NCI-H187 treated with DMSO at 0.1 percent for 48 hours (cell line): Measurements from ENCODE around the gene IL17REL.
"Not testable (repeated sequence)": the region's sequence is repeated elsewhere in the genome, so short reads cannot be mapped to it uniquely, and the experiment has no call there.

ENCODE experiments used
- DNase-seq: peaks from one replicate; lab custom pipeline; 2025; lab: John Stamatoyannopoulos, UW

The IL17REL gene

DNA sequence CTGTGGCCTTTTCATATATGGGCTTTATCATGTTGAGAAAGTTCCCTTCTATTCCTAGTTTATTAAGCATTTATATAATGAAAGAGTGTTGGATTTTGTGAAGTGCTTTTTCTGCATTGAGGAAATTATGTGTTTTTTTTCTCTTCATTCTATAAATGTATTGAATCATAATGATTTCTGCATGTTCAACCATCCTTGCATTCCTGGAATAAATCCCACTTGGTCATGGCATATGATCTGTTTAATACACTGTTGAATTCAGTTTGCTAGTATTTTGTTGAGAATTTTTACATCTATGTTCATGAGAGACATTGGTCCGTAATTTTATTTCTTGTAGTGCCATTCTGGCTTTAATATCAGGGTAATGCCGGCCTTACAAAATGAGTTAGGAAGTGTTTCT is 26.2 kb downstream of the IL17REL start:
- no peak for DNase-seq

DNA sequence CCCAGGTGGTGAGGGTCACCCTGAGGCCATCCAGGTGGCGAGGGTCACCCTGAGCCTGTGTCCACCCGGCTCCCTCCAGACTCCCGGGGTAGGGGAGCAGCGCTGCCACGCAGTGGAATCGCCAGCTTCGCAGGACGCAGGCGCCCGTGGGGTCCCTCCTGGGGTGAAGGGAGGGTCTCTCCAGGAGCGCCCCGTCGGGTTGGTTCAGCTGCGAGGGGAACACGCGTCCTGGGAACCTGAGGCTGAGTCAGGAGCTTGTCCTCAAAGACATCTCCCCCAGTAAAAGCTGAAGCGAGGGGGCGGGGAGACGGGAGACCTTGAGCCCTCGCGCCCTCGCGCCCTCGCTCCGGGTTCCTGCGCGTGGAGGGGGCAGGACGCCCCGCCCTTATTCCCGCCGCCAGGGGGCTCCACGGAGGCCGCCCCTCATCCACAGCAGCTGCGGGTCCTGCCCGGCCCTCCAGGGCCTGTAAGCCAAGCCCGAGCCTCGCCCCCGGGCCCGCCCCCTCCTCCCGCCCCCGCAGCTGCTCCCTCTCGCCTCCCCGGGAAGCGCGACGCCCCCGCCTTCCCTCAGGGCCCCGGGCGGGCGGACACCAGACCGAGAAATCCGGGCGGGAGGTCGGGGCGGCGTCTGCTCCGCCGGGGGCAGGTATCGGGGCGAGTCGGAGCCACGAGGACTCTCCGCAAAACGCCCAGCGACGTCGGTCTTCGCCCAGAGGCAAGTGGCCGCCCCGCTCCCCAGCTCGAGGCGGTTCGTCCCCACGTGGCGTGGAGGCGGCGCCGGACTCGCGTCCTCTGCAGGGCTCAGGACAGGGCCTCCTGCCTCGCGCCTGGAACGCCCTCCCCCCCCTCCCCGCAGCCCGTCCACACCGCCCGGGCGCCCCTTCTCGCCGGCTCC is 29.2 kb downstream of the IL17REL start:
- no peak for DNase-seq

DNA sequence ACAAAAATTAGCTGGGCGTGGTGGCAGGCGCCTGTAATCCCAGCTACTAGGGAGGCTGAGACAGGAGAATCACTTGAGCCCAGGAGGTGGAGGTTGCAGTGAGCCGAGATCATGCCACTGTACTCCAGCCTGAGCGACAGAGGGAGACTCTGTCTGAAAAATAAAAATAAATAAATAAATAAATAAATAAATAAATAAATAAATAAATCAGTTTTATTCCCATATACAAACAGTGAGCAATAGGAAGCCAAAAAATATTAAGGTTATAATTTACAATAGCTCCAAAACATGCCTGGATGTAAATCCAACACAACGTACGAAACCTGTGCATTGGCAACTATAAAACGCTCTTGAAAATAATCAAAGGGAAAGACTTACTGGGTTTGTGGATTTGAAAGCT is 30.8 kb downstream of the IL17REL start:
- not testable (repeated sequence) for DNase-seq

DNA sequence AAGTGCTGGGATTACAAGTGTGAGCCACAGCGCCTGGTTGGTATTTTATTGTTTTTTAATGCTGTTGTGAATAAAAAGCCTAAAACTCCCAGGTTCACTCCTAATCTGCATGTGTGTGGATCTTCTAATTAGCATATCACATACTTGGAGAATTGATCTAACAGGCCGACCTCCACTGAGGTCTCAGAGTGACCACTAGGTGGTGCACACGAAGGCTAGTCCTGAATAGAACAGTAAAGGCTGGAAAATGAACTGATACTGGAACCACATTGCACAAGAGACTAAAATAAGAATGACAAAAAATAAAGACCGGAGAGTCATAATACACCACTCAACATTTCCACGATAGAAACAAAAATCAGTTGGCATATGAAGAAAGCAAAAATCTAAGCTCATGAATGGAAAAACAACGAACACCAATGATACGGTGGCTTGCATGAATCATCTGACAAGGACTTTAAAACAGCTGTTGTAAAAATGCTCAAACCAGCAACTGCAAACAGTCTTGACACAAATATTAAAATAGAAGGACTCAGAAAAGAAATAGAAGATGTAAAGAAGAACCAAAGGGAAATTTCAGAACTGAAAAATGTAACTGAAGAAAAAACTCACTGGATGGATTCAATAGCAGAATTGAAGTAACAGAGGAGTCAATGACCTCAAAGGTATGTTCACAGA is 32.8 kb downstream of the IL17REL start:
- DNase-seq: no peak

DNA sequence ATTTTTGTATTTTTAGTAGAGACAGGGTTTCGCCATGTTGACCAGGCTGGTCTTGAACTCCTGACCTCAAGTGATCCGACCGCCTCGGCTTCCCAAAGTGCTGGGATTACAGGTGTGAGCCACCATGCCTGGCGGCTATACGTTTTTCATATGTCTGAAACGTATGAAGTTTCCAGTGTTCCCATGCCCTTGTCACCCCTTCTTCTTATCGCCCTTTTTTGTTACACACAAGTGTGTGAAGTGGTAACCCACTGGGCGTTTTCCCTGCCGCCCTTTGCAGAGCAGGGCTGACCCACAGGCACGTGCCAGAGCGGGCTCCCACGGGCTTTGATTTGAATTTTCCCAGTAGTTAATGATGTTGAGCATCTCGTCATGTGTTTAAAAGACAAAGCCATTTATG is 35.0 kb downstream of the IL17REL start:
- no peak for DNase-seq

DNA sequence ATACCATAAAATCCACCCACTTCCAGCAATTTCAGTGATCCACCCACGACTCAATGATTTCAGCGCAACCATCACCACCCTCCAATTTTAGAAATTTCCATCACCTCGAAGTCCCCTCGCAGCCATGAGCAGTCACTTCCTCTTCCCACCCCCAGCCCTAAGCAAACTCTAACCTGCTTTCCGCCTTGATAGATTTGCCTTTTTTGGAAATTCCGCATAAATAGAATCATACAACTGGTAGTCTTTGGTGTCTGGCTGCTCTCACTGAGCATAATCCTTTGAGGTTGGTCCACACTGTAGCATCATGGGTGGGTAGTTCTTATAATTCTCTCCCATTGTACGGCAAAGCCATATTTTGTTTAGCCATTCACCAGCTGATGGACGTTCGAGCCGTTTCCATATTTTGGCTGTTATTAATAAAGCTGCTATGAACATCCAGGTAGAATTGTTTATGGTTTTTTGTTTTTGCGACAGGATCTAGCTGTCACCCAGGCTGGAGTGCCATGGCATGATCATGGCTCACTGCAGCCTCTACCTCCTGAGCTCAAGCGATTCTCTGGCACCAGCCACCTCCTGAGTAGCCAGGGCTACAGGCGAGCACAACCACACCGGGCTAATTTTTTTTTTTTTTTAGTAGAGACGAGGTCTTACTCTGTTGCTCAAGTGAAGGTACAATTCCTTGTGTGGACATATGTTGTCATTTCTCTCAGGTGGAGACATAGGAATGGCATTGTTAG is 36.0 kb downstream of the IL17REL start:
- no peak for DNase-seq

DNA sequence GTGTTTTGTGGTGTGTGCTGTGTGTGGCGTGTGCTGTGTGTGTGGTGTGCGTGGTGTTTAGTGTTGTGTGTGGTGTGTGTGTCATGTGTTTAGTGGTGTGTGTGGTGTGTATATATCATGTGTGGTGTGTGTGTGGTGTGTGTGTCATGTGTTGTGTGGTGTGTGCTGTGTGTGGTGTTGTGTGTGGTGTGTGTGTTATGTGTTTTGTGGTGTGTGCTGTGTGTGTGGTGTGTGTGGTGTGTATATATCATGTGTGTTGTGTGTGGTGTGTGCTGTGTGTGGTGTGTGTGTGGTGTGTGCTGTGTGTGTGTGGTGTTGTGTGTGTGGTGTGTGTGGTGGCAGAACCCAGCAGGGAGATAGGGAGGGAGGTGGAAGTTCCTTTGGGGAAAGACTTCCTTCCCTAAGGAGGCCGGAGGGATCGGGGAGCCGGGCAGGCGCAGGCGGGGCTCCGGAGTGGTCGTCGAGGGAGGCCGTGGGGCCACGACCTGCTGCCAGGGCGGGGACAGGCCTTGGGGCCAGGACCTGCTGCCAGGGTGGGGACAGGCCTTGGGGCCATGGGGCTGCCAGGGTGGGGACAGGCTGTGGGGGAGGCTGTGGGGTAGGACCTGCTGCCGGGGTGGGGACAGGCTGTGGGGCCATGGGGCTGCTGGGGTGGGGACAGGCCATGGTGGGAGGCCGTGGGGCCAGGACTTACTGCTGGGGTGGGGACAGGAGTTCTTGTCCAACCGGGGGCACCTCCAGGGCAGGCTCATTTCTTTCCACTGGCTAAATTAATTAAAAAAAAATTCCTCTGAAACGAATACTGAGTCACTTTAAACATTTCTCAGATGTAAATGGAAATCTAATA is 36.8 kb downstream of the IL17REL start:
- DNase-seq: no peak

DNA sequence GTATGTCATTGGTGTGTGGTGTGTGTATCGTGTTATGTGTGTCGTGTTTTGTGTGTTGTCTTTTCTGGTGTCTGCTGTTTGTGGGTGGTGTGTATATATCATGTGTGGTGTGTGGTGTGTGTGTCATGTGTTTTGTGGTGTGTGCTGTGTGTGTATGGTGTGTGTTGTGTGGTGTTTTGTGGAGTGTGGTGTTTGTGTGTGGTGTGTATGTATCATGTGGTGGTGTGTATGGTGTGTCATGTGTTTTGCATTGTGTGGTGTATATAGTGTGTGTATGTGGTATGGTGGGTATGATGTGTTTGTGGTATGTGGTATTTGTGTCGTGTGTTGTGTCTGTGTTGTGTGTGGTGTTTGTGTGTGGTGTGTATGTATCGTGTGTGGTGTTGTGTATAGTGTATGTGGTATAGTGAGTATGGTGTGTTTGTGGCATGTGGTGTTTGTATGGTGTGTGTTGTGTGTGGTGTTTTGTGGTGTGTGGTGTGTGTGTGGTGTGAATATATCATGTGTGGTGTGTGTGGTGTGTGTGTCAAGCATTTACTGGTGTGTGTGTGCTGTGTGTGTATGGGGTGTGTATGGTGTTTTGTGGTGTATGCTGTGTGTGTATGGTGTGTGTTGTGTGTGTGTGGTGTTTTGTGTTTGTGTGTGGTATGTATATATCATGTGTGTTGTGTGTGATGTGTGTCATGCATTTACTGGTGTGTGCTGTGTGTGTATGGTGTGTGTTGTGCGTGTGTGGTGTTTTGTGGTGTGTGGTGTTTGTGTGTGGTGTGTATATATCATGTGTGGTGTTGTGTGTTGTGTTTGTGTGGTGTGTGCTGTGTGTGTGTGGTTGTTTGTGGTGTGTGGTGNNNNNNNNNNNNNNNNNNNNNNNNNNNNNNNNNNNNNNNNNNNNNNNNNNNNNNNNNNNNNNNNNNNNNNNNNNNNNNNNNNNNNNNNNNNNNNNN is 39.3 kb downstream of the IL17REL start:
- no peak for DNase-seq

DNA sequence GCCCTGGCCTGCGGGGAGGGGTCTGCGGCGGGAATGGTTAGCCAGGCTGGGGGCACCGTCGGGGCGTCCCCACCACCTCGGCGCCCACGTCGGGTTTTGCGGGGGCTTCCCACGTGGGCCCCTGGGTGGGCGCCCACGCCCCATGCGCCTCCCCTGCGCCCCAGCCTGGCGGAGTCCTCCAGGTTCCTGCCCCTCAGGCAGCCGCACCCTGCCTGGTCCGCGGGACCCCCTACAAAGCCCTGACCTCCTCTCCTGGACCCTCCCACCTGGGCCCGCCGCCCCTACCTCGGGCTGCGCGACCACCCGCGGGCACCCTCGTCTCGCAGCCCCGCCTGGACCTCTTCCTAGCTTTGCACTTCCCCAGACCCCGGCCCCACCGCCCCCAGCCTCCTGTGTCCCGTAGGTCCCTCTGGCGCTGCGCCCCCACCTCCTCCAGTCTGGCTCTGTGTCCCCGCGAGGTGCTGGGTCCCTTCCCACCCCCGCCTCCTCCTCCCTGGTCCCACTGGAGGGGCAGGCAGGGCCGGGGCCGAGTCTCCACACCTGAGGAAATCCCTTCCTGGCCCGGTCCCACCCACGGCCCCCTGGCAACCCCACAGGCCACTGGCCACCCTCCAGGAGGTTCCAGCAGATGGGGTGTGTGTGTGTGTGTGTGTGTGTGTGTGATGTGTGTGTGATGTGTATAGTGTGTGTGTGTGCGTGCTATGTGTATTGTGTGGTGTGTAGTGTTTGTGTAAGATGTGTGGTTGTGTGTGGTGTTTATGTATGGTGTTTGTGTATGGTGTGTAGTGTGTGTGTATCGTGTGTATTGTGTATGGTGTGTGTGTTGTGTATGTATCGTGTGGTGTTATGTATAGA is 40.2 kb downstream of the IL17REL start:
- no peak for DNase-seq

DNA sequence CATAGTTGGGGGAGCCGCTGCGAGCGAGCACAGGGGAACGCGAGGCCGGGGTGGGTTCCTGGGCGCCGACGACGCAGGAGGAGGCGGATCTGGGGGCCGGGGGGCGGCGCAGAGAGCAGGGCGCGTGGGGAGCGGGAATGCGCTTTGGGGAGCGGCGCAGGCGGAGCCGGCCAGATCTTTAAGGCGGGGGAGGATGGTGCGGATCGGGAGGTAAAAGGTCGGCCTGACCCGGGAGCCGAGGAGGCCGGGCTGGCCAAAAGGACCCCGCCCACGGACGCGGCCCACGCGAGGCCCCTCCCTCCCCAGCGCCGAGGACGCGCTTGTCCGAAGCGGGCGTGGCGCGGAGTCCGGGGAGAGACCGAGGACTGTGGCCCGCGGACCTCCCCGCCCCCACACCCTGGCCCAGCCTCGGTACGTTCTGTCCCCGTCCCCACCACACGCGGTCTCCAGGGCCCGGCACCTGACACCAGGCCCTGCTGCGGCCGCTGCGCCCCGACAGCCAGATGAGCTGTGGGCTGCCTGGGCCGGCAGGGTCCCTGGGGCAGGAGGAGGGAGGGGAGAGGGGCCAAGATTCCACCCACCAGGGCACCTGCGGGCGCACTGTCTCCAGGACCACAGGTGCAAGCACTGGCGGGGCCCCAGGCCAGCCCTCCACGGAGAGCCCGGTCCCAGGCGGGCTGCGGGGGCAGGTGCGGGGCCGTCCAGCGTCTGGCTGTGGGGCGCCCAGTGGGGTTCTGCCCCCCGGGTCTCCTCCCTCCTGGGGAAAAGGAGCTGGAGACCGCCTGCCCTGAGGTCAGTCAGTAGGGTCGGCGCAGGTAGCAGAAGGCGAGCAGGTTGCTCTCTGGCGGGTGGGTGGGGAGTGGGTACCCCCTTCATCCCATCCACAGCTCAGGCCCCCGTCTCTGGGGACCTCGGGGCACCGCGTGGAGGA is 41.1 kb downstream of the IL17REL start:
- no peak for DNase-seq

DNA sequence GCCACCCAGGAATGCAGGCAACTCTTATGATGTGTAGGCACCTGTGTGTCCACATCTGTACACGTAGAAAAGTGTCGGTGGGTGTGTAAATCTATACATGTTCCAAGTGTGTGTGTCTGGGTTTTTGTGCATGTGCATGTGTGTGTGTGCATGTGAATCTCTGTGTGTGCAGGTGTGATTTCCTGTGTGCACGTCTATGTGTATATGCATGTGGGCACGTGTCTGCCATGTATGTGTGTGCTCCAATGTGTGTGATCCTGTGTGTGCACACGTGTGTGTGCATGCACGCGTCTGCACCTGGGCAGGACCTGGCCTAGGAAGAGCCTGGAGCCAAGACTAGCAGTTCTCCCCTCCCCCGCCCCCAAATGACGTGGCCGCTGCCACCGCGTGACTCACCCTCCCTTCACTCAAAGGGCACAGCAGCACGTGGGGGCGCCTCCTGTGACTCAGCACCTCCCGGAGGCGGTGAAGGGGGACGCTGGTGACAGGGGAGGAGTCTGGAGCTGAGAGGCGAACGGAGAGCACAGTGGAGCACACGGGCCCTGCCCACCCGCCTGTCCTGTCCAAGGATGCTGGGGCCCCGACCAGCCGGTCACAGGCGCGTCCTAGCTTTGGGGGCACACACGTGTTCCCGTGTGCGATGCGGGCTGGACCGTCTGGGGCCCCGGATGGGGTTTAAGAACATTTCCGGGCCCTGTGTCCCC is 41.9 kb downstream of the IL17REL start:
- no peak for DNase-seq

DNA sequence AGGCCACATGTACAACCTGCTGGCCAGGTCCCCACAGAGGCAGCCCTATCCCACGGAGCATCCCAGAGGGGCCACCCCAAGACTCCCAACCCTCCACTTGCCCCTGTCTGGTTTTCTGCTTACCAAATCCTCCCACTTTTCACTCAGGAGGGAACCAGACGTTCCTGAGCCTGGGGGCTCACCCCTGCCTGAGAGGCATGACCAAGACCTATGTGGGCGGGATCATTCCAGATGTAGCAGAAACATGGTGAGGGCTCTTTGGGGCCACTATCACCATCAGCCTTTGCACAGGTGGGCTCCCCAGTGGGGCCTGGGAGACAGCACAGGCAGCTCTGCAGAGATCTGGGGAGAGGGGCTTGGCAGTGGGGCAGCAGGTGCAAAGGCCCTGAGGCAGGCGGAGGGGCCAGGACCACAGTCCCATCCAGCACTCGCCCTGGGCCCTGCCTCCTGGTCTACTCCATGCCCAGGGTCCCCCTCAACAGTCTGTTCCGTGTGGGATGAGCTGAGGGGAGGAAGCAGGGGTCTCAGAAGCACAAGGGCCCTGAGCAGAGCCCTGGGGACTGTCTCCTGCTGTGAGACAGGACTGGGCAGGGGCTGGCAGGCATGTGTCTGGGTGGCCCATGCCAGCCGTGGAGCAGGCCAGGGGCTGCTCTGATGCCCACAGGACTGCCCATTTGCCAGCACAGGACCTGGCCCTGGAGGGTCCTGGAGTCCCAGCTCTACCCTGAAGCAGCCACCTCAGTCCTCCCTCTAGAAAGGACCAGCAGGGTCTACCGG is 42.6 kb downstream of the IL17REL start:
- DNase-seq: no peak

DNA sequence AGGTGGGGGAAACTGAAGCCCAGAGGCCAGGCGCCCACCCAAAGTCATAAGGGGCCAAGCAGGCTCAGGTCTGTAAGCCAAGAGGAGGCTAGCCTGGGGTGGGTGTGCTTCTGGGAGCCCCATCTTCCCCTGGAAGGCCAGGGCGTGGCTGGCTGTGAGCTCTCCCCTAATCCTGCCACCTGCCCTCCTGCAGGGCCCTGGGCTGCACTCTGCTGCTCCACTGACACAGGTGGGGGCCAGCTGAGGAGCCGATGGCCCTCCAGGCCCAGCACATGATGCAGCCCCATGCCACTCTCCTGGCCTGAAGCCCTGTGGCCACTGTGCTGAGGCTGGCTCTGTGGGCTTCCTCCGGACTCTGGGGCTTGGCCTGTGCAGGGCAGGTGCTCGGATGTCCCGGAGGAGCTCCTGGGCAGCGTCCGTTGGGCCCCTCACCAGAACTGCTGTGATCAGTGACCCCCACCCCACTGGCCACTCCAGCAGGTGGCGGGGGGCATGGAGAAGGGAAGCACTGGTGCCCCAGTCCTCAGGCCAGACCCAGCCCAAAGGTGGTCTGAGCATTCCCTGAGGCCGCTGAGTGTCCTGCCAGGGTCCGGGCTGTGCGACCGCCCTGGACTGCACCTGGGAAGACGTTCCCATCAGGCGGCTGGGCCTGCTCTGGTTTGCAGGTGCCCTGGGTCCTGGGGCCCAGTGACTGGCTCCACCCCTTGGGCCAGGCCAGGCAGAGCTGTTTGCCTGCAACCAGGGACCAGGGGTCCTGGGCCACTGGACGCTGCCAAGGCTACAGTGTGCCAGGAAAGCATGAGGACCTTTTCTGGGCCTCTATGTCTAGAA is 43.5 kb downstream of the IL17REL start:
- no peak for DNase-seq

DNA sequence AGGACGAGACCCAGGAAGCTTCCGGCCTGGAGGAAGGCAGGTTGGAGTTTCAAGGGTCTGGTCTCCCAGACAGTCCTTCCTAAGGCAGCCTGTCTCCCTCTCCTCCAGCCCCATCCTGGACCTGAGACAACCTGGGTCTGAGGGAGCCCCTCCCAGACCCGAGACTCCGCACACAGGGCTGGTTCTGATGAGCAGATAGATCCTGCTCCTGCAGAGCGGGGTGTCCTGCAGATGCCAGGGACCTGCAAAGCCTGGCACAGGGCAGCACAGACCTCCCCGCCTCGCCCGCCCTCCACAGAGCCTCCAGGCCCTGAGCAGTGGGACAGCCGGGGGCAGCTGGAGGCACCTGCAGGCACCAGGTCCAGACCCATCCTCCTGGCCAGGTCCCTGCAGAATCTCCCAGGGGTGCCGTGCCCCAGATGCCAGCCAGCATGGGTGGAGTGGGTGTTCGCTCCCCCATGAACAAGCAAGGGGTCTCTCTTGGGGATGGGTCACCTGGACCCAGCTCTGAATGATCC is 44.2 kb downstream of the IL17REL start:
- DNase-seq: no peak

DNA sequence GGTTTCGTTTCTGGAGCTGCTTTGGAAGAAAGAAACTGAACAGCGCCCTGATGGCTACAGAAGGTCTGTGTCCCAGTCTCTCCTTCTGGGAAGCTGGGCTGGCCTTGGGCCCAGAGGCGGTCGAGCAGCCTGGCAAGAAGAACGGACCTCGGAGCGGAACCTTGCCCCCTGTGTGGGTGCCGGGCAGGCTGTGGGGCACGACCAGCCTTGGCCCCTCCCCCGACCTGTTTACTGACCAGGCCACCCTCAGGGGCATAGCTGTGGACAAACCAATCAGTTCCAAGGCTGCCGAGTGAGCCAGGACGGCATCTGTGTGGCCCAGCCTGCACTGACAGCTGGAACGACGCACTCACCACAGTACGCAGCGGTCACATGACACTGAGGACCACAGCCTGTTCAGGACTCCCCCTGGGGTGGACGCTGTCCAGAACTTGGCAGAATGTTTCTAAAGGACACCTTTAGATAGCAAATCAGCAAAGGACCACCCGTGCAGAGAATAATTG is 44.8 kb downstream of the IL17REL start:
- no peak for DNase-seq
